GM18505 (cell line): Measurements from ENCODE around the gene TAC4.

Experiments
- ATAC-seq: cut with Tn5 transposase; IDR thresholded peaks from one replicate; pipeline ENCODE4 v1.9.1; 2021; ENCODE audit not compliant: unreplicated experiment
- POLR2A ChIP-seq: IDR thresholded peaks from 4 replicates; pipeline ENCODE4 v1.6.1; 2011; ENCODE audit warnings: borderline replicate concordance; ENCODE audit not compliant: insufficient read depth, insufficient read length; ENCODE audit errors: extremely low read depth

Gene TAC4

GRCh38 chr17:49866019-49866380, 18.1 kb upstream of the TAC4 start:
- TF ChIP-seq POLR2A, result no peak
- ATAC-seq, result no peak

GRCh38 chr17:49862781-49863331, 15.0 kb upstream of the TAC4 start:
- no peak for TF ChIP-seq POLR2A
- ATAC-seq, result no peak

GRCh38 chr17:49861150-49861884, 13.4 kb upstream of the TAC4 start:
- no peak for TF ChIP-seq POLR2A
- no peak for ATAC-seq

- ATAC-seq, result no peak
- no peak for TF ChIP-seq POLR2A
Measured at GRCh38 chr17:49859991-49860953, 12.4 kb upstream of the TAC4 start.

GRCh38 chr17:49858796-49859195, 10.9 kb upstream of the TAC4 start:
- ATAC-seq, result no peak
- no peak for TF ChIP-seq POLR2A

GRCh38 chr17:49854126-49854525, 6.3 kb upstream of the TAC4 start:
- no peak for TF ChIP-seq POLR2A
- ATAC-seq, result no peak

GRCh38 chr17:49853470-49854015, 5.7 kb upstream of the TAC4 start:
- ATAC-seq, result no peak
- TF ChIP-seq POLR2A, result no peak

- no peak for TF ChIP-seq POLR2A
Measured at GRCh38 chr17:49851387-49852291, 3.8 kb upstream of the TAC4 start.

GRCh38 chr17:49850772-49851386, 3.0 kb upstream of the TAC4 start:
- no peak for TF ChIP-seq POLR2A

More at GRCh38 chr17:49851387-49852291, 3.8 kb upstream of the TAC4 start:
- no peak for ATAC-seq

GRCh38 chr17:49850218-49850610, 2.3 kb upstream of the TAC4 start:
- ATAC-seq, result no peak
- no peak for TF ChIP-seq POLR2A

More at GRCh38 chr17:49850772-49851386, 3.0 kb upstream of the TAC4 start:
- ATAC-seq, result no peak

- no peak for ATAC-seq
- no peak for TF ChIP-seq POLR2A
Measured at GRCh38 chr17:49848739-49849138, 870 bp upstream of the TAC4 start.
